DND-41 (cell line): Measurements from ENCODE around the gene CYB561A3.

Experiments used
- EZH2 ChIP-seq: IDR thresholded peaks from 3 replicates; pipeline ENCODE4 v1.6.1; 2012; ENCODE audit warnings: borderline replicate concordance, low read depth, mild to moderate bottlenecking, moderate library complexity, low read length, inconsistent platforms; ENCODE audit not compliant: severe bottlenecking
- TF ChIP-seq, protein P1 (sequence below): IDR thresholded peaks from 2 replicates; pipeline ENCODE4 v1.5.1; 2012; ENCODE audit warnings: borderline replicate concordance, low read length, moderate library complexity, mild to moderate bottlenecking; ENCODE audit not compliant: poor library complexity, severe bottlenecking; ENCODE audit errors: extremely low read depth

DNA sequence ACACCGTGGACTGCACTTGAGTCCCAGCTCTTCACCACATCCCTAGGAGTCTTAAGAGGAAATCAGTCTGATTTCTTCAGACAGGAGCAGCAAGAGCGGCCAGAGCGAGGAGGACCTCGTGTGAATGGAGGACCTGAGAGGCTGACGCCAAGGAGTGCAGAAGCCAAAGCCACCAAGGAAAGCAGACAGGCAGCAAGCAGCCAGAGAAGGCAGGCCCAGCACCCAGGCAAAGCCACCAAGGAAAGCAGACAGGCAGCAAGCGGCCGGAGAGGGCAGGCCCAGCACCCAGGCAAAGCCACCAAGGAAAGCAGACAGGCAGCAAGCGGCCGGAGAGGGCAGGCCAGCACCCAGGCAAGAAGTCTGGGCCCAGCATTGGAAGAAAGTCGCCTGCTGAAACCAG lies 11.8 kb downstream of the CYB561A3 start:
- TF ChIP-seq, protein P1, sequence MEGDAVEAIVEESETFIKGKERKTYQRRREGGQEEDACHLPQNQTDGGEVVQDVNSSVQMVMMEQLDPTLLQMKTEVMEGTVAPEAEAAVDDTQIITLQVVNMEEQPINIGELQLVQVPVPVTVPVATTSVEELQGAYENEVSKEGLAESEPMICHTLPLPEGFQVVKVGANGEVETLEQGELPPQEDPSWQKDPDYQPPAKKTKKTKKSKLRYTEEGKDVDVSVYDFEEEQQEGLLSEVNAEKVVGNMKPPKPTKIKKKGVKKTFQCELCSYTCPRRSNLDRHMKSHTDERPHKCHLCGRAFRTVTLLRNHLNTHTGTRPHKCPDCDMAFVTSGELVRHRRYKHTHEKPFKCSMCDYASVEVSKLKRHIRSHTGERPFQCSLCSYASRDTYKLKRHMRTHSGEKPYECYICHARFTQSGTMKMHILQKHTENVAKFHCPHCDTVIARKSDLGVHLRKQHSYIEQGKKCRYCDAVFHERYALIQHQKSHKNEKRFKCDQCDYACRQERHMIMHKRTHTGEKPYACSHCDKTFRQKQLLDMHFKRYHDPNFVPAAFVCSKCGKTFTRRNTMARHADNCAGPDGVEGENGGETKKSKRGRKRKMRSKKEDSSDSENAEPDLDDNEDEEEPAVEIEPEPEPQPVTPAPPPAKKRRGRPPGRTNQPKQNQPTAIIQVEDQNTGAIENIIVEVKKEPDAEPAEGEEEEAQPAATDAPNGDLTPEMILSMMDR = no peak
- TF ChIP-seq EZH2 = no peak
